HG03457 (cell line): ENCODE results near the gene CSF1R.

ENCODE experiments used
- ATAC-seq: cut with Tn5 transposase; IDR thresholded peaks from one replicate; pipeline ENCODE4 v1.9.1; 2021; ENCODE audit warnings: moderate number of reproducible peaks; ENCODE audit not compliant: unreplicated experiment

The CSF1R gene

GRCh38 chr5:150073677-150074076, 12.7 kb downstream of the CSF1R start:
- ATAC-seq = no peak

GRCh38 chr5:150073086-150073625, 13.2 kb downstream of the CSF1R start:
- ATAC-seq = no peak

- ATAC-seq = no peak
Observed at GRCh38 chr5:150070821-150071220, 15.5 kb downstream of the CSF1R start.

GRCh38 chr5:150069672-150070627, 16.4 kb downstream of the CSF1R start:
- ATAC-seq = no peak

GRCh38 chr5:150068961-150069645, 17.3 kb downstream of the CSF1R start:
- no peak for ATAC-seq

GRCh38 chr5:150068472-150068871, 17.9 kb downstream of the CSF1R start:
- no peak for ATAC-seq

GRCh38 chr5:150068071-150068470, 18.3 kb downstream of the CSF1R start:
- no peak for ATAC-seq

- ATAC-seq = no peak
Observed at GRCh38 chr5:150067405-150067960, 18.9 kb downstream of the CSF1R start.

GRCh38 chr5:150066901-150067396, 19.4 kb downstream of the CSF1R start:
- ATAC-seq = no peak

GRCh38 chr5:150066436-150066835, 19.9 kb downstream of the CSF1R start:
- no peak for ATAC-seq

- ATAC-seq = no peak
Observed at GRCh38 chr5:150065886-150066285, 20.5 kb downstream of the CSF1R start.

- no peak for ATAC-seq
Observed at GRCh38 chr5:150065346-150065745, 21.0 kb downstream of the CSF1R start.

- ATAC-seq = no peak
Observed at GRCh38 chr5:150064681-150065220, 21.6 kb downstream of the CSF1R start.

GRCh38 chr5:150063638-150064037, 22.7 kb downstream of the CSF1R start:
- no peak for ATAC-seq

GRCh38 chr5:150062216-150062922, 24.0 kb downstream of the CSF1R start:
- no peak for ATAC-seq

GRCh38 chr5:150061538-150061995, 24.8 kb downstream of the CSF1R start:
- ATAC-seq = no peak

GRCh38 chr5:150060471-150060870, 25.9 kb downstream of the CSF1R start:
- no peak for ATAC-seq

GRCh38 chr5:150059623-150060022, 26.7 kb downstream of the CSF1R start:
- no peak for ATAC-seq

GRCh38 chr5:150058480-150059126, 27.8 kb downstream of the CSF1R start:
- ATAC-seq = no peak

GRCh38 chr5:150057996-150058395, 28.4 kb downstream of the CSF1R start:
- no peak for ATAC-seq
